Lower leg skin (tissue), 3 donors: Measurements from ENCODE around the gene DGCR2.

Source experiments
- CTCF ChIP-seq, 3 donors: fragments of 450-650 bp; IDR thresholded peaks; one replicate each; pipeline ENCODE4 v1.5.1; 2016; ENCODE audit warnings: antibody characterized with exemption in 3 of 3, mild to moderate bottlenecking in 3 of 3, moderate library complexity in 2 of 3
- POLR2A ChIP-seq, 2 donors: fragments of 450-650 bp; IDR thresholded peaks; one replicate each; pipeline ENCODE4 v1.6.1; 2016 to 2017; ENCODE audit warnings: antibody characterized with exemption in 2 of 2, mild to moderate bottlenecking in 1 of 2, moderate library complexity in 1 of 2

GRCh38 chr22:19126309-19127273 is 4.4 kb upstream of the DGCR2 start:
- TF ChIP-seq POLR2A (IDR thresholded peaks at IDR 0.05) (no peak), CTCF (IDR thresholded peaks at IDR 0.05) (no peak)
